ENCODE results near the gene RAB27A.
A peak's percentile ranks its signal among the peaks of the same experiment; 100 is the strongest.

Gene RAB27A

DNA sequence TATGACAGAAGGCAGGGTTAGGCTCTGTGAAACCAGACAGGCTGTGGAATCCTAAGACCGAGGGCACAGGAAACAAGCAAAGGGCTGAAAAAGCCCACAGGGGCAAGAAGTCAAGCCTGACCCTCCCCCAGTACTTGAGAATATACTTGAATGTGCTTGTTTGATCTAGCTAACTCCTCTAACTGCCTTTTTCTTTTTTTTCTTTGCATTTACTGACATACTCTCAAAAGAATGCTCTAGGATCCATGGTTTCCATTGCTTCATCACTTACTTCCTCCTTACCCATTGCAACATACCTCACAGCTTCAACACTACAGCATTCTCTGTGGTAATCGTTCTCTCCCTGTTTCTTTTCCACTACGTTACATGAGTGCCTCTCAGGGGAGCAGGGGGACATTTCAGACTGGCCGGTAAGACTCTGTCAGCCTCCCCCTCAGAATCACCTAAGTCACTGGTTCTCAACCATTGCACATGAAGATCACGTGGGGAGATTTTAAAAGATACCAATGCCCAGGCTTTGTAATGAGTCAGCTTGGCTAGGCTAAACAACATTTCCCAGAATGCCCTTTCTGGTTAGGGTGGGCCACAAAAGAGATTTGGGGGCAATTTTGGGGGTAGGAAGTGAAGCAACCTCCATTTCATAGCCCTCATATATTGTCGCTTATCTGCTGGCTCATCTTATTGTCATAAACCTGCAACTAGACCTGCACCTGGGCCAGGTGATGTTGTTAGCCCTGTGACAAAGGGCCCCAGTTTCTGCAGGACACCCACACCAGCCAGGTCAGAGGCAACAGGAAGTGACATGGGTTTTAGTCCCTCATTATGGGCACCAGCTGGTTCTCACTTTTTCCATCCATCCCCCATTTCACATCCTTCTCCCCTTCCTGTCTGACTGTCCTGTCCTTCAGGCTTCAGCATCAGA is 68.3 kb downstream of the RAB27A start:
- no peak for DNase-seq

DNA sequence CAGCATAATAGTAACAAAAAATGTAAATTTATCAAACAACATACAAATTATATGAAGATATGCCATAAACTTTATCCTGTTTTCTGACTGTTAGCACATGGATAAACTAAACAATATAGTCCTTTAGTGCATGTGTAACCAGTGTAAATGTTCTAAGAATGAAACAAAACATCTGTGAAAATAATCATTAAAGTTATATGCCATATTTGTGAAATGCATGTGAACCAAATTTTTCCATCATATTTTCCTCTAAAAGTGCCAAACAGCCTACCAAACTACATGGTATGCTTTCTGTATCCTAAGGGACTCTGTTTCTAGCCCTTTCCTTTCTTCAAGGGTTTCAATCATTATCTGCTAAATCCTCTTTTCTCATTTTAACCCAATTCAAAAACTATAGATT is 69.0 kb downstream of the RAB27A start:
- DNase-seq: no peak

DNA sequence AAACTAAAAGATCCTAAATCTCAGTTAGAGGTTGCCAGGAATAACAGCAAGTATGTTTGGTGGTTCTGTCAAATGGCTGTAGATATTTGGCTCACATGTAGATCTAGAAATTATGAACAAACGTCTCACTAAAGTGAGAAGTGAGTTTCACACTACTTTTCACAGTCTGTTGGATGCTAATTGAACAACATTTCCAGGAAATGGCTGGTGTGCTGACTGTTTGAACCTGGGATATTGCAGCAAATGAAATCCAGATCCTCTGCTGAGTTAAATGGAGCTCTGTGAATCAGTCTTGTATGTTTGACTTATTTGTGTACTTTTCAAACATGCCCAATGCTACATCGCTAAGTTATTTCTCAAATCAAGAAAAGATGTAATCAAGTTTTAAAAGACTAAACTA is 71.6 kb downstream of the RAB27A start:
- no peak for DNase-seq

DNA sequence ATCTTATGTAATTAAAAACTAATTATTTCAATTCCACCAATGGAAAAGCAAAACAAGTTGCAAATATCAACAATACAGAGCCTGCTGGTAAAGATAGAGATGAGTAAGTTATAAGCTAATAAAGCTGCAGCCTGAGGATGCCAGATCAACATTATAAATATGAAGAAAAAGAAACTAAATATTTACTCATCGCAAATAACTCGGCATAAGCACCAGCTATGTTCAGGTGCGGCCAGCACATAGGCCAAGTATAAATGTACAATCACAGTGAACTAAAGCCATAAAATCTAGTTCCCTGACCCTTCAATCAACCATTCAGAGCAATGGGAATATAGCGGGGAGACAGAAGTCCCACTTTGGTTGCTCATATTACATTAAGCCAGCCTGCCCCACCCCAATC is 85.1 kb downstream of the RAB27A start:
- no peak for DNase-seq

DNA sequence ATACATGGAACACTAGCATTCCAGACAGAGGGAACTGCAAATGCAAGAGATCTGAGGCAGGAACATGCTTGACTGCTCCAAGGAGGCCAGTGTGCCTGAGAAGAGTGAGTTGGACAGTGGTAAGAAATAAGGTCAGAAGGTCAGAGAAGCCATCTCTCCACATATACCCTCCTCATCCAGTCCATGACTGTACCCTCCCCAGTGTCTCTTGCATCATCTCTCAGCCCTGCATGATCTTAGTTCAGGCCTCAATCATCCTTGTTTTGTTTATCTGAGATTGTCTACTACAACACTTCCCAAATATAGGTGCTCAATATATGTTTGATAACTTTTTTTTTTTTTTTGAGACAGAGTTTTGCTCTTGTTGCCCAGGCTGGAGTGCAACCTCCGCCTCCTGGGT is 87.4 kb downstream of the RAB27A start:
- DNase-seq: no peak

DNA sequence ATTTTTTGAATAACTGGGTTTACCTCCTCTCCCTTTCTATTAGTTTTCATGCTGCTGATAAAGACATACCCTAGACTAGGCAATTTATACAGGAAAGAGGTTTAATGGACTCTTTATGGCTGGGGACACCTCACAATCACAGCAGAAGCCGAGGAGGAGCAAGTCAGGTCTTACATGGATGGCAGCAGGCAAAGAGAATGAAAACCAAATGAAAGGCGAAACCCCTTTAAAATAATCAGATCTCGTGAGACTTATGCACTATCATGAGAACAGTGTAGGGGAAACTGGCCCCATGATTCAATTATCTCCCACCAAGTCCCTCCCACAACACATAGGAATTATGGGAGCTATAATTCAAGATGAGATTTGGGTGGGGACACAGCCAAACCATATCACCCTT is 90.9 kb downstream of the RAB27A start:
- no peak for DNase-seq

DNA sequence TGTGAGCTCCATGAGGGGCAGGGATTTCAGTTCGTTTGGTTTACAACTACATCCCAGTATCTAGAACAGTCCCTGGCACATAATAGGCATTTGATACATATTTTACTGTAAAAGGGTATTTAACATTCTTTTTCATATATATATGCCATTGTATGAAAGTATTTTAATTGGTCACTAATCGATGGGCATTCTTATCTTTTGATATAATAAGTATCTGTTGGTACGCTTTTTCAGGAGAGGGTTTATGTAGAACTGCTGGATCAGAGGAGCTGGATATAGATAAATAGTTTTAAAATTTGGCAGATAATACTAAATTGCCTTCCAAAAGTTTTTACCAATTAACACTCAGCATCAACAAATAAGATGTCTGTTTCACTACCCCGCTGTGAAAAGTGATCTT is 91.9 kb downstream of the RAB27A start:
- no peak for DNase-seq

DNA sequence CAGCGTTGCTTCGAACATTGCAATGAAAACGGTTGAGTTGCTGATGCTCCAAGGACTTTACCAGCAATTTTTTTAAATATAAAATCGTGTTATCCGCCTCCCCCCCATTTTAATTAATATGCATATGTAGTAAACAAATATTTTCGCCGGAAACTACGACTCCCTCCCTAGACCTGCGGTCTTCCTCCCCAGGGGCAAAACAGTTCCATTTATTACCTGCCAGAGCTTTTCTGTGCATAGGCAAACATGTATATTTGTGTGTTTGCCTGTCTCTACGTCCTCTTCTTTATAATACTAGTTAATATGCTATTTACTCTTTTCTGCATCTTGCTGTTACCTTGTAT is 92.3 kb downstream of the RAB27A start:
- DNase-seq: peak; percentile 15

DNA sequence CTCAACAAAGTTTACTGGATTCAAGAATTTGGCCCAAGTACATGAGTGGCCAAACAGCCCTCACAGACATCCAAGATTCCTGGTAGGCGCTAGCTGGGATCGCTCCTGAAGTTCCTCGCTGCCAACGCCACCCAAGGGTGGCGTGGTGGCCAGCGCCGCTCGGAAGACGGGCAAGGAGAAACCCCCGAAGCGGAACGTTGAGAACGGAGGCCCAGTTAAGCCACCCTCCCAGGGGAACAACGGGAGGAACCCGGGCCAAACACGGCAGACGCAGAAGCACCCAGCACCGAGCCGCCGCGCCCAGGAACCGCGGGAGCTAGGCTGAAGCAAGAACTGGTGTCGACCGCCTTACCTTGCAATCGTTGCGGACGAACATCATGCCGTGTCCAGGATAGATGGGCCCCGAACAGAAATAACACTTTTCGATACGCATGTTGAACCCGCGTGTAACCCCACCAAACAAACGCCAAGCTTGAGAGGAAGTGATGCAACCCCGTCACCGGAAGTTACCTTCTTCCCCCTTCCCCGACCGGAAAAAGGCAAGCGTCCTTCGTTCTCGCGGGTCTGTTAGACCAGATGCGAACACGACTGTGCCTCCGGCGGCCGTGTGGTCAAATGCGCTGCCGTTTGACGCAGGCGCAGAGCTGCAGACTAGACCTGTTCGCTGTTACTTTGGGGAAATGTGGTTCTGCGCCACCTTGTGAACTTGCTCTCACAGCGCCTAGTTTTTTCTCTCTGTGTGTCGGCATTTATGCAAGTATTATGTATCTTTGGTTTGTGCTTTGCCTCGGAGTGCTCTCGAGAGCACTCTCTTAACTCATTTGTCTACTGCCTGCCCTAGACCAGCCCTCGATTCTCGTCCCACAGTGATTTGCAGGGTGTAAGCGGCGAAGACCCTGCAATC is 92.9 kb downstream of the RAB27A start, which contains the start of gene RSL24D1:
Gene RSL24D1, minus strand, starts transcription at position 484 of the 904 bp plus-strand sequence. Its CDS starts 51 bp downstream, at position 433.
- DNase-seq: peak; percentile 97

DNA sequence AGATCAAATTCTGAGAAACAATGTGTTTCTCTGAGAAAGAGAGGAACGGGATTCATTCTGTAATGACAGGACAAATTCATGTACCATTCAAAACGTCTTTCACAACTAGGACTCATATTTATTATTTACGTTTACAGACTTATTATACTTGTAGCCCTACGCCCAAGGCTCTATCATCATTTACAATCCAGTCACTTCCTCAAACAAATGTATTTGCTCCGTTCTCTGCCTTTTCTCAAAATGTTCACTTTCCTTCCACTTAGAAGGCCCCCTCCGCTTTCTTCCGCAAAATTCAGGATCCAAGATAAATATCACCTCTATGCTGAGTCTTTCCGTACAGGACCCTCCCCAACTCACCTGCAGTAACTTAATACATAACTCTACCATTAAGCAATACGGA is 93.6 kb downstream of the RAB27A start:
- DNase-seq: no peak

DNA sequence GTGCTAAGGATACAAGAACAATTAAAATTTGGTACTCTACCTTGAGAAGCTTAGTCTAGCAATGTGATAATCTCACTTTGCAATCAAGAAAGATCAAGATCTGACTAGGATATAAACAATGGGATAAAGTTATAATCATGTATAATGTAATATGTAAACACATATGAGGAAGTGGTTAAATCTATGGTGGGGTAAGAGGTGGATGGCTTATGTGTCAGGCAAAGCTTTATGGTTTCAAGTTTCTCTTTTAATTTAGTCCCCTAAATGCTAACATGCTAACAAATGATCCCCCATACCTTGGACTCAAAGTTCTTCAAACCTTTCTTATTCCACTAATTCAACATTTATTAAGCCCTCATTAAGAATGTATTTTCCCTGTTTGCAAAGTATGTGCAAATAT is 95.4 kb downstream of the RAB27A start:
- DNase-seq: no peak

DNA sequence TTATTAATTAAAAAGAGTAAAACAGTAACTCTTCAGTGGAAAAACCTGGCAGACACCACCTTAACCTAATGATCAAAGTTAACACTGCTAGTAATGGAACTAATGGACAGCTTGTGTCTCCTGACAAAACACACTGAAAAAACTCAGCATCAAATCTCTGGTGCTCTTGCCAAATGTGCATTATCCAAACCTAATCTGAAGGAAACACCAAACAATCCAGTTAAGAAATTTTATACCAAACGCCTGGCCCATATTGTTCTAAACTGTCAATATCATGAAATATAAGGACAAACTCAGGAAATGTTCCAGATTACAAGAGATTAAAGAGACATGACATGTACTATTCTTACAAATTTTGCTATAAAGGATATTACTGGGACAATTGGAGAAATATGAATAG is 103.3 kb downstream of the RAB27A start:
- DNase-seq: no peak

DNA sequence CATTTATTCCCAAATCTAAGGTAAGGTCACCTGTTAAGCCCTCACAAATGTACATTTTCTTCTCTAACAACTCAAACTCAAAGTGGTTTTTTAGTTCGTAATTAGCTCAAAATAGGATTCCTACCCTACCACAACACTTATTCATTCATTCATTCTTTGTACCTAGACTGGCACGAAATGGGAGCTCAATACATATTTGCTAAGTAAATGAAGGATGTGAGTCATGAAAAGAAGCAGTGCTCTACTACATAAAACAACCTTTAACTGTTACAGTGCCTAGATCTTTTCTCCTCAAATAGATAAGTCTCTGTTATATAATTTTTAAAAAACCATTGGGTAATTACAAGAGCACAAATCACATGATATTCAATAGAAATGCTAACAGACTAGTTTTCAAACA is 105.9 kb downstream of the RAB27A start:
- DNase-seq: no peak

DNA sequence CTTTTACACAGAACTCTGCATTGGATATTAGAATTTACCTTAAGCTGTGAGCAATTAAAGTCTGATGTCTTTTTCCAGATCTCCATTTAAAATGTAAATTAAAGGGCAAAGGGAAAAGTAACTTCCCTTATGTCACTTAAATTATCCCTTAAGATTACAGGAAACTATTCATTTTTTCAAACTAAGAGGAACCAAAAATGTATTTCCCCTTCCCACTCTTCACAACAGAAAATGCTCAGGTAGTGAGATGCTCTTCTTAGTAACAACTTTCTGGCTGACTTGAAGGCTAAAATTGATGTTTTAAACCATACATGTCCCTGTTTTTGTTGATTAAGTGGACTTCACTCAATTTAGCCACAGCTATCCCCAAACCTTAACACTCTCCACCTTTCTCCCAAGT is 110.5 kb downstream of the RAB27A start:
- DNase-seq: no peak

DNA sequence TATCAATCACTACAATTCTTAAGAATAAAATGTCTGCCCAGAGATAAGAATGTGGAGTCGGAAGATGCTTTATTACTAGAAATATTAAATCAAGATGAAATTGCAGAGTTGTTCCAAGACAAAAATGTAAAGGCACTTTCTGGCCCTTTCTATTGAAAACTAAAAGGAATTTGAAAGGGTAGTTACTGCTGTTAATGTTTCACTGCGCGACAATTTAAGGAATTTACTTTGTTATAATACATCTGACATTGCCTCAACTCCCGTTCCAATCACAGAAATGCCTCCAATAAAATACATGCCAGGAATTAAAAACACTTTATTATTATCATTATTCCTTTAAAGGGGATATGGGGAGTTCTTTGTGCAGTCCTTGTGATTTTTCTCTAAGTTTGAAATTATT is 119.3 kb downstream of the RAB27A start:
- DNase-seq: no peak

DNA sequence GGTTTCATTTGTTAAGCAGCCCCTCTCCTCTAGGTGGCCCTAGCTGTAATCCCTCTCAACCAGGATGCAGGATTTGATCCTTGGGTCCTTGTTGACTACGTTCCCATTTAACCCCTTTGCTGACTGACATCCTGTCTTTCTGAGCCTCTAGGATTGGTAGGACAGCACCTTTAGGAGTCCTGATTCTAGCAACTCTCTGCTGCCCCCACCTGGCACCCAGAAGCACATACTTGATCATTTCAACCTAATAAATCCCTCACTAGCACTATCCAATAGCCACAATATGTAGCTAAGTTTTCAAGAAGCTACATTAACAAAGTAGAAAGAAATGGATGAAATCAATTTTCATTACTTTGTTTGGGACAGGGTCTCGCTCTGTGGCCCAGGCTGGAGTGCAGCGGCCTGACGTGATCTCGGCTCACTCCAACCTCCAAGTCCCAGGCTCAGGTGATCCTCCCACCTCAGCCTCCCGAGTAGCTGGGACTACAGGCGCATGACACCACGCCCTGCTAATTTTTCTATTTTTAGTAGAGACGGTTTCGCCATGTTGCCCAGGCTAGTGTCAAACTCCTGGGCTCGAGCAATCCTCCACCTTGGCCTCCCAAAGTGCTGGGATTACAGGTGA is 121.2 kb downstream of the RAB27A start:
- DNase-seq: peak; percentile 65

DNA sequence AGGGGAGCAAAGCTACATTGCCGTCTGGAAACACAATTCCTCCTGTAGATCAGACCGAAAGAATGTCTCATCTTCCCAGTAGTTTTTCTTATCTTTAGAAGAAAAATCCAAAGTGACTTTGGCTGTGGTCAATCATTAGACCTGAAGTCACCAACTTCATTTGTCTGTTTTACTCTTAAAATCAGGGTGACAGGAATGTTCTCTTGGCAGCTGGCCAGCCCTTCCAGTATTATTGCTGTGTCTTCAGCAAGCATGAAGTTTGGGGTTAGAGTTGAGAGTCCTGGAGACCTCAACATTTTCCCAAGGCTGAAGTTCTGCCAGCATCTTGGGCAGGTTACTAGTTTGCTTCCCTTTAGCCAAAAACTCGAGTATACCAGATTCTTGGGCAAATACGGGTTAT is 125.3 kb downstream of the RAB27A start:
- DNase-seq: no peak
